C4-2B (cell line): Measurements from ENCODE around the gene CEP70.

Experiments used
- CTCF ChIP-seq: fragments of 450-650 bp; conservative IDR thresholded peaks from 2 replicates; pipeline ENCODE4 v1.5.1; 2017; ENCODE audit warnings: mild to moderate bottlenecking
- ZFX ChIP-seq: fragments of 450-650 bp; IDR thresholded peaks from 2 replicates; pipeline ENCODE4 v1.6.1; 2017

- TF ChIP-seq CTCF (no peak), ZFX (no peak)
Observed at GRCh38 chr3:138588445-138588844, 5.6 kb downstream of the CEP70 start.
